Measurements from ENCODE around the gene PSMD14.
"Not testable (repeated sequence)": the region's sequence is repeated elsewhere in the genome, so short reads cannot be mapped to it uniquely, and the experiment has no call there.

The PSMD14 gene

GRCh38 chr2:161337247-161337646 lies 29.0 kb downstream of the PSMD14 start:
- H3K4me3 ChIP-seq (ENCODE audit: low read depth, low read length): no peak overlapping the region
- no peak for DNase-seq (ENCODE audit: low read depth)
- in situ Hi-C loops (cut with HindIII; ENCODE audit: low sequenced_read_pairs): no loop called here
- no peak for TF ChIP-seq CTCF (IDR thresholded peaks at IDR 0.05; ENCODE audit: low read depth, low read length, missing control alignments)

GRCh38 chr2:161339532-161339931 lies 31.3 kb downstream of the PSMD14 start:
- in situ Hi-C loops (cut with HindIII; ENCODE audit: low sequenced_read_pairs); H3K4me3 ChIP-seq (ENCODE audit: low read depth, low read length); DNase-seq (ENCODE audit: low read depth): not testable (repeated sequence)

- DNase-seq (ENCODE audit: low read depth); in situ Hi-C loops (cut with HindIII; ENCODE audit: low sequenced_read_pairs): not testable (repeated sequence)
- H3K4me3 ChIP-seq (ENCODE audit: low read depth, low read length): peak overlapping the region; percentile 8
Observed at GRCh38 chr2:161340930-161341413, 32.7 kb downstream of the PSMD14 start.

GRCh38 chr2:161343235-161343634 lies 35.0 kb downstream of the PSMD14 start:
- no peak overlapping the region for H3K4me3 ChIP-seq (ENCODE audit: low read depth, low read length)
- in situ Hi-C loops (cut with HindIII; ENCODE audit: low sequenced_read_pairs): no loop called here
- DNase-seq (ENCODE audit: low read depth): no peak
- TF ChIP-seq CTCF (IDR thresholded peaks at IDR 0.05; ENCODE audit: low read depth, low read length, missing control alignments): no peak

- in situ Hi-C loops (cut with HindIII; ENCODE audit: low sequenced_read_pairs): no loop called here
- no peak for DNase-seq (ENCODE audit: low read depth)
- TF ChIP-seq CTCF (IDR thresholded peaks at IDR 0.05; ENCODE audit: low read depth, low read length, missing control alignments): no peak
- no peak overlapping the region for H3K4me3 ChIP-seq (ENCODE audit: low read depth, low read length)
Observed at GRCh38 chr2:161344692-161345091, 36.5 kb downstream of the PSMD14 start.

GRCh38 chr2:161351678-161352077 lies 43.5 kb downstream of the PSMD14 start:
- in situ Hi-C loops (cut with HindIII; ENCODE audit: low sequenced_read_pairs): no loop called here
- no peak for DNase-seq (ENCODE audit: low read depth)
- no peak overlapping the region for H3K4me3 ChIP-seq (ENCODE audit: low read depth, low read length)
- no peak for TF ChIP-seq CTCF (IDR thresholded peaks at IDR 0.05; ENCODE audit: low read depth, low read length, missing control alignments)

- DNase-seq (ENCODE audit: low read depth): no peak
- no peak for TF ChIP-seq CTCF (IDR thresholded peaks at IDR 0.05; ENCODE audit: low read depth, low read length, missing control alignments)
- in situ Hi-C loops (cut with HindIII; ENCODE audit: low sequenced_read_pairs): no loop called here
- no peak overlapping the region for H3K4me3 ChIP-seq (ENCODE audit: low read depth, low read length)
Observed at GRCh38 chr2:161352719-161353118, 44.5 kb downstream of the PSMD14 start.

- H3K4me3 ChIP-seq (ENCODE audit: low read depth, low read length): no peak overlapping the region
- no peak for DNase-seq (ENCODE audit: low read depth)
- no peak for TF ChIP-seq CTCF (IDR thresholded peaks at IDR 0.05; ENCODE audit: low read depth, low read length, missing control alignments)
- in situ Hi-C loops (cut with HindIII; ENCODE audit: low sequenced_read_pairs): no loop called here
Observed at GRCh38 chr2:161353543-161353942, 45.3 kb downstream of the PSMD14 start.
